OCI-LY7 (cell line): ENCODE data around the gene NATD1. TPM values are rescaled to one million over a fixed set of nuclear protein-coding genes. Genes with fewer than 3 reads are reported as not detected.

Source experiments
- BruUV-seq: library from RNA; stranded (reverse); fragments of 400-500 nt; replicated peaks from 2 replicates; lab custom pipeline; 2021; lab: Mats Ljungman, UMichigan
- CTCF ChIA-PET: fragments of 300-600 bp; sonication (Branson Sonifier 250); formaldehyde crosslinking; loops from one replicate; lab custom pipeline; 2022; ENCODE audit warnings: antibody characterized with exemption; ENCODE audit not compliant: unreplicated experiment; lab: Charles Lee
- POLR2A ChIA-PET: fragments of 300-600 bp; sonication (Branson Sonifier 250); formaldehyde crosslinking; loops from one replicate; lab custom pipeline; 2022; ENCODE audit warnings: antibody characterized with exemption; lab: Charles Lee
- DNase-seq: peaks from one replicate; pipeline ENCODE4 v3.0.0-alpha.2; 2015; ENCODE audit warnings: low spot score
- H2AFZ ChIP-seq: fragments of 200-600 bp; sonication (generic), shearing (Covaris generic); 2 replicates; pipeline ENCODE4 v1.6.1; 2014; ENCODE audit warnings: mild to moderate bottlenecking, antibody characterized with exemption, low read length, moderate library complexity
- H3K27ac ChIP-seq: fragments of 200-600 bp; sonication (generic); 2 replicates; pipeline ENCODE4 v1.5.1; 2014; ENCODE audit warnings: mixed run types, low read depth, mild to moderate bottlenecking, moderate library complexity, low read length, inconsistent platforms; ENCODE audit not compliant: poor library complexity, severe bottlenecking
- H3K36me3 ChIP-seq: fragments of 200-600 bp; sonication (generic); 2 replicates; pipeline ENCODE4 v1.6.1; 2014; ENCODE audit warnings: mild to moderate bottlenecking, antibody characterized with exemption, low read length, moderate library complexity, mixed read lengths; ENCODE audit not compliant: insufficient read depth
- H3K4me1 ChIP-seq: fragments of 200-600 bp; sonication (generic); 2 replicates; pipeline ENCODE4 v1.5.1; 2014; ENCODE audit warnings: mild to moderate bottlenecking, low read length; ENCODE audit not compliant: insufficient read depth, poor library complexity, severe bottlenecking
- H3K4me2 ChIP-seq: fragments of 200-600 bp; sonication (generic); 2 replicates; pipeline ENCODE4 v1.6.1; 2014; ENCODE audit warnings: mild to moderate bottlenecking, low read length
- H3K4me3 ChIP-seq: fragments of 200-600 bp; sonication (generic); 2 replicates; pipeline ENCODE4 v1.5.1; 2014; ENCODE audit warnings: mild to moderate bottlenecking, low read depth, low read length; ENCODE audit not compliant: poor library complexity, severe bottlenecking
- H3K79me2 ChIP-seq: fragments of 200-600 bp; sonication (generic); 2 replicates; pipeline ENCODE4 v1.6.1; 2016; ENCODE audit warnings: low read depth, mild to moderate bottlenecking, low read length, moderate library complexity, mixed read lengths; ENCODE audit not compliant: insufficient read depth
- H3K9me2 ChIP-seq: fragments of 200-600 bp; sonication (generic); 2 replicates; pipeline ENCODE4 v1.6.1; 2016; ENCODE audit warnings: mild to moderate bottlenecking, low read length, mixed read lengths; ENCODE audit not compliant: insufficient read depth
- H3K9me3 ChIP-seq: fragments of 200-600 bp; sonication (generic); 2 replicates; pipeline ENCODE4 v1.6.1; 2014; ENCODE audit warnings: mild to moderate bottlenecking, mixed run types, low read length, mixed read lengths
- H4K20me1 ChIP-seq: fragments of 200-600 bp; sonication (generic); 2 replicates; pipeline ENCODE4 v1.6.1; 2014; ENCODE audit warnings: mild to moderate bottlenecking, antibody characterized with exemption, low read length, moderate library complexity, mixed read lengths; ENCODE audit not compliant: insufficient read depth
- EZH2phosphoT487 ChIP-seq: fragments of 200-600 bp; sonication (generic); IDR thresholded peaks from 2 replicates; pipeline ENCODE4 v1.6.1; 2018; ENCODE audit warnings: low read depth, borderline replicate concordance, mild to moderate bottlenecking, mixed run types, antibody characterized with exemption, low read length, moderate library complexity, mixed read lengths
- intact Hi-C: fragments of 100-400 bp; cut with micrococcal nuclease; formaldehyde crosslinking; loops from one replicate; pipeline ENCODE4 v1.10.0; 2022; ENCODE audit not compliant: unreplicated experiment
- total RNA-seq, 2 experiments: library from RNA; depleted of rRNA in 1 of 2; stranded (reverse); fragments of >200 nt in 1 of 2; shearing (Covaris generic) in 1 of 2; gene quantifications; 2 replicates each; pipeline ENCODE4 v1.2.3, GENCODE V29; 2014 to 2022
- TF ChIP-seq, protein P1 (sequence below): fragments of 200-600 bp; sonication (generic); conservative IDR thresholded peaks from 2 replicates; pipeline ENCODE4 v1.5.1; 2014; ENCODE audit warnings: mild to moderate bottlenecking, antibody characterized with exemption, low read length, moderate library complexity, mixed read lengths

NATD1 gene
- total RNA-seq, 2 experiments from 2014 or later = 0.85 to 6.0 TPM

DNA sequence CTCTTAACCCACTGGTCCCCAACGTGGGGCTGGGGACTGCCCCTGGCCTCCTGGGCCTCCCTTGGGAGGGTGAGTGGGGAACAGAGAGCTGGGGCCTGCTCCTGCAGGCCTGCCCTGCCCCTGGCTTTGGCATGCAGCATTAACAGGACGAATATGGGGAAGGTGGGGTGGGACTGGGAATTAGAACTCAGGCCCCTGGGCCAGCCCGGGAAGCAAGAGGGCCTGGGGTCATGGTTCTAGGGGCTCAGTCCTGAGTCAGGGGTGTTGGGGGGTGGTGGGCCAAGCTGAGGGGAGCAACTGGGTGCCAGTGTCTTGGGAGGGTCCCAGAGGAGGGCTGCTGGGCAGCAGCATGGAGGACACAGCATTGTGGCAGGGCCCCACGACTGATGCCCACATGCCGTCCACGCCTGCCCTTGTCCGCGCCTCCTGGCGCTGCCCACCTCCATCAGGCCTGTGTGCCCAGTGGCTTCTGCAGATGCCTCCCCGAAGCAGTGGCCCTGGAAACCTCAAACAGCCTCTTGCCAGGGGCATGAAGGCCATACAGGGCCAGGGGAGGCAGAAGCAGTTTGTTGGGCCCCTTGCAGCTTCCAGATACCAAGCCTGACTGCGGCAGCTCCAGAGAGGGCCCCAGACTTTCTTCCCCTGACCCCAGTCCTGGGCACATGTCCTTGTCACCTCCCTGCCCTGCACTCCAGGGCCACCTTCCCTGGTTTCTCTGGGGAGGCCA lies 36.1 kb upstream of the NATD1 start:
- H2AFZ ChIP-seq = no peak overlapping the region
- no peaks in the 10 kb centered on the region for H3K9me3 ChIP-seq
- no peak for DNase-seq
- peak overlapping the region; percentile 92 for H3K4me2 ChIP-seq
- H4K20me1 ChIP-seq = no peaks in the 10 kb centered on the region
- peaks cover 38% of the 10 kb centered on the region for H3K4me1 ChIP-seq
- ChIA-PET CTCF (no interaction called here), POLR2A (interaction anchor here (4.4 kb wide), 1 partner anchor 13 kb away, joined by 31 read pairs; no protein-coding TSS in a partner anchor)
- peaks cover 51% of the 10 kb centered on the region for H3K79me2 ChIP-seq
- BruUV-seq = no TSS peak
- intact Hi-C loops = loop anchor here (5.0 kb wide), 1 partner anchor 247 kb away; the partner anchor contains the start of gene USP22
- H3K27ac ChIP-seq = peak overlapping the region; percentile 95
- TF ChIP-seq EZH2phosphoT487 = no peak
- TF ChIP-seq, protein P1, sequence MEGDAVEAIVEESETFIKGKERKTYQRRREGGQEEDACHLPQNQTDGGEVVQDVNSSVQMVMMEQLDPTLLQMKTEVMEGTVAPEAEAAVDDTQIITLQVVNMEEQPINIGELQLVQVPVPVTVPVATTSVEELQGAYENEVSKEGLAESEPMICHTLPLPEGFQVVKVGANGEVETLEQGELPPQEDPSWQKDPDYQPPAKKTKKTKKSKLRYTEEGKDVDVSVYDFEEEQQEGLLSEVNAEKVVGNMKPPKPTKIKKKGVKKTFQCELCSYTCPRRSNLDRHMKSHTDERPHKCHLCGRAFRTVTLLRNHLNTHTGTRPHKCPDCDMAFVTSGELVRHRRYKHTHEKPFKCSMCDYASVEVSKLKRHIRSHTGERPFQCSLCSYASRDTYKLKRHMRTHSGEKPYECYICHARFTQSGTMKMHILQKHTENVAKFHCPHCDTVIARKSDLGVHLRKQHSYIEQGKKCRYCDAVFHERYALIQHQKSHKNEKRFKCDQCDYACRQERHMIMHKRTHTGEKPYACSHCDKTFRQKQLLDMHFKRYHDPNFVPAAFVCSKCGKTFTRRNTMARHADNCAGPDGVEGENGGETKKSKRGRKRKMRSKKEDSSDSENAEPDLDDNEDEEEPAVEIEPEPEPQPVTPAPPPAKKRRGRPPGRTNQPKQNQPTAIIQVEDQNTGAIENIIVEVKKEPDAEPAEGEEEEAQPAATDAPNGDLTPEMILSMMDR = no peak
- no peaks in the 10 kb centered on the region for H3K9me2 ChIP-seq
- peaks cover 11% of the 10 kb centered on the region for H3K36me3 ChIP-seq
- peak overlapping the region; percentile 84 for H3K4me3 ChIP-seq

DNA sequence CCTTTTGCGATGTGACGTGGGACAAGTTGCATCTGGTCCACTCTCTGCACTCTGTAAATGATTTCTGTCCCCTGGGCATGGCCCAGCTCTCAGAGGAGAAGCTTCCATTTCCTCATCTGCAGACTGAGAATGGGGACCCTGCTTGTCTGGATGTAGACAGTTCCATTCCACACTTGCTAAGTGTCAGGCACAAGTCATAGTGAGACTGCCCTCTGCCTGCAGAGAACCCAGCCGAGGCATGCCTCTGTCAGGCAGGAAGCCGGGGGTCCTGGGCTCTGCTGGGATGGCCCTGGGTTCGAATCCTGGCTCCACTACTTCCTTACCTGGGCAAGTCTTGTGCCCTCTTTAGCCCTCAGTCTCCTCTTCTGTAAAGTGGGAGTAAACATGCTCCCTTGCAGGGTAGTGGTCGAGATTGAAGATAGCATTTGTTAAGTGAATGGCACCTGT lies 35.4 kb upstream of the NATD1 start:
- POLR2A ChIA-PET = interaction anchor here (0.6 to 4.4 kb wide), 2 partner anchors 12 to 73 kb away, joined by 6 to 31 read pairs; no protein-coding TSS in a partner anchor
- no peak overlapping the region for H2AFZ ChIP-seq
- no peaks in the 10 kb centered on the region for H4K20me1 ChIP-seq
- H3K4me2 ChIP-seq = peak overlapping the region; percentile 92
- H3K79me2 ChIP-seq = peaks cover 51% of the 10 kb centered on the region
- H3K9me2 ChIP-seq = no peaks in the 10 kb centered on the region
- CTCF ChIA-PET = interaction anchor here (2.1 kb wide), 1 partner anchor 9 kb away, joined by 13 read pairs; no protein-coding TSS in a partner anchor
- H3K27ac ChIP-seq = peak overlapping the region; percentile 95
- DNase-seq = peak; percentile 81
- no peaks in the 10 kb centered on the region for H3K9me3 ChIP-seq
- peaks cover 44% of the 10 kb centered on the region for H3K4me1 ChIP-seq
- H3K36me3 ChIP-seq = peaks cover 11% of the 10 kb centered on the region
- no TSS peak for BruUV-seq
- no peak for TF ChIP-seq EZH2phosphoT487
- TF ChIP-seq, protein P1 = peak; percentile 72
- H3K4me3 ChIP-seq = peak overlapping the region; percentile 84
- intact Hi-C loops = loop anchor here (5.0 kb wide), 1 partner anchor 246 kb away; the partner anchor contains the start of gene USP22
